H1 (cell line): ENCODE data around the gene VPS9D1. TPM values are rescaled to one million over a fixed set of nuclear protein-coding genes. Genes with fewer than 3 reads are reported as not detected.

ENCODE experiments used
- CTCF ChIA-PET: fragments of 300-600 bp; sonication (Branson Sonifier 250); formaldehyde crosslinking; loops from one replicate; lab custom pipeline; 2021; ENCODE audit not compliant: partially characterized antibody; lab: Charles Lee
- POLR2A ChIA-PET: fragments of 300-600 bp; sonication (Branson Sonifier 250); formaldehyde crosslinking; loops from one replicate; lab custom pipeline; 2021; ENCODE audit warnings: inconsistent platforms; ENCODE audit not compliant: partially characterized antibody; lab: Charles Lee
- DNase-seq, 2 experiments: peaks; one replicate each; pipeline versions ENCODE4 v3.0.0 to v3.0.0-alpha.2; 2010 to 2022; ENCODE audit warnings: low spot score in 2 of 2, low read depth in 1 of 2, mixed read lengths in 1 of 2
- FAIRE-seq: peaks from 2 replicates; lab custom pipeline; 2011; peaks lifted over from hg19 to GRCh38; lab: Jason Lieb, UNC
- H2AFZ ChIP-seq: 2 replicates; pipeline ENCODE4 v1.8.1; 2012; ENCODE audit warnings: low read length, inconsistent platforms
- H2AK5ac ChIP-seq: 2 replicates; pipeline ENCODE4 v1.6.1; 2013; ENCODE audit warnings: low read depth, low read length
- H2BK120ac ChIP-seq: replicated peaks from 2 replicates; pipeline ENCODE3; 2013; ENCODE audit warnings: low read depth, low read length, inconsistent platforms
- H2BK12ac ChIP-seq: 2 replicates; pipeline ENCODE4 v1.6.1; 2013; ENCODE audit warnings: low read depth, low read length
- H2BK15ac ChIP-seq: 2 replicates; pipeline ENCODE4 v1.6.1; 2013; ENCODE audit warnings: low read length
- H2BK20ac ChIP-seq: 2 replicates; pipeline ENCODE4 v1.6.1; 2013; ENCODE audit warnings: low read length
- H2BK5ac ChIP-seq: 2 replicates; pipeline ENCODE4 v1.6.1; 2013; ENCODE audit warnings: low read depth, low read length
- H3K14ac ChIP-seq: 2 replicates; pipeline ENCODE4 v1.6.1; 2013; ENCODE audit warnings: inconsistent platforms; ENCODE audit not compliant: insufficient read length
- H3K18ac ChIP-seq: 2 replicates; pipeline ENCODE4 v1.6.1; 2013; ENCODE audit warnings: low read length; ENCODE audit errors: extremely low read depth
- H3K23ac ChIP-seq: 2 replicates; pipeline ENCODE4 v1.6.1; 2013; ENCODE audit warnings: inconsistent platforms; ENCODE audit not compliant: insufficient read length
- H3K23me2 ChIP-seq: 2 replicates; pipeline ENCODE4 v1.6.1; 2013; ENCODE audit warnings: low read depth, low read length
- H3K27ac ChIP-seq: 2 replicates; pipeline ENCODE4 v1.6.1; 2011; ENCODE audit warnings: low read depth, low read length, inconsistent platforms
- H3K27me3 ChIP-seq, 4 experiments: replicated peaks in 1 of 4; 1 replicate in 1 of 4; 2 replicates in 3 of 4; pipeline versions ENCODE4 v1.6.1 to v1.8.1; 2011 to 2013; ENCODE audit warnings: low read length in 3 of 4, mild to moderate bottlenecking in 3 of 4, inconsistent platforms in 2 of 4, mixed read lengths in 2 of 4, moderate library complexity in 1 of 4; ENCODE audit not compliant: control insufficient read depth in 3 of 4, insufficient read depth in 3 of 4; ENCODE audit errors: extremely low read depth in 1 of 4
- H3K36me3 ChIP-seq, 4 experiments: 2 replicates each; pipeline versions ENCODE4 v1.6.1 to v1.8.1; 2011 to 2013; ENCODE audit warnings: mild to moderate bottlenecking in 4 of 4, low read length in 3 of 4, moderate library complexity in 2 of 4, control low read depth in 1 of 4, inconsistent platforms in 1 of 4; ENCODE audit not compliant: insufficient read depth in 4 of 4, control insufficient read depth in 2 of 4
- H3K4ac ChIP-seq: replicated peaks from 2 replicates; pipeline ENCODE3; 2013; ENCODE audit warnings: low read length, low read depth, mixed read lengths, inconsistent platforms; ENCODE audit not compliant: insufficient read length
- H3K4me1 ChIP-seq, 4 experiments: replicated peaks in 1 of 4; 1 replicate in 1 of 4; 2 replicates in 3 of 4; pipeline versions ENCODE4 v1.6.1 to v1.8.1; 2011 to 2013; ENCODE audit warnings: low read length in 3 of 4, inconsistent platforms in 2 of 4, mixed read lengths in 1 of 4; ENCODE audit not compliant: insufficient read depth in 4 of 4, control insufficient read depth in 3 of 4
- H3K4me2 ChIP-seq, 2 experiments: 2 replicates each; pipeline versions ENCODE4 v1.6.1 to v1.8.1; 2011 to 2013; ENCODE audit warnings: low read depth in 2 of 2, low read length in 2 of 2, control low read depth in 1 of 2, inconsistent platforms in 1 of 2, mild to moderate bottlenecking in 1 of 2; ENCODE audit not compliant: insufficient read depth in 1 of 2
- H3K4me3 ChIP-seq, 4 experiments: fragments of 200-600, 300-600 bp in 1 of 4; sonication (generic), shearing (Covaris generic), sonication (Bioruptor Twin) in 1 of 4; 2 replicates each; pipeline versions ENCODE4 v1.5.1 to v1.8.1; 2011 to 2016; ENCODE audit warnings: low read length in 4 of 4, low read depth in 3 of 4, control low read depth in 2 of 4, inconsistent platforms in 2 of 4, mild to moderate bottlenecking in 2 of 4, mixed read lengths in 1 of 4, moderate library complexity in 1 of 4; ENCODE audit not compliant: insufficient read depth in 2 of 4; ENCODE audit errors: extremely low read depth in 1 of 4
- H3K56ac ChIP-seq: replicated peaks from 2 replicates; pipeline ENCODE3; 2013; ENCODE audit warnings: low read depth, mild to moderate bottlenecking, mixed read lengths, low read length, inconsistent platforms; ENCODE audit not compliant: insufficient read length
- H3K79me1 ChIP-seq: 2 replicates; pipeline ENCODE4 v1.6.1; 2013; ENCODE audit warnings: low read depth, low read length, control low read depth
- H3K79me2 ChIP-seq, 2 experiments: 2 replicates each; pipeline versions ENCODE4 v1.6.1 to v1.8.1; 2012 to 2013; ENCODE audit warnings: low read length in 2 of 2, mild to moderate bottlenecking in 2 of 2, inconsistent platforms in 1 of 2; ENCODE audit not compliant: insufficient read depth in 2 of 2, control insufficient read depth in 1 of 2
- H3K9ac ChIP-seq, 4 experiments: replicated peaks in 1 of 4; 1 replicate in 1 of 4; 2 replicates in 3 of 4; pipeline versions ENCODE4 v1.6.1 to v1.8.1; 2011 to 2013; ENCODE audit warnings: low read depth in 3 of 4, low read length in 3 of 4, control low read depth in 2 of 4, mild to moderate bottlenecking in 2 of 4, moderate library complexity in 2 of 4, inconsistent platforms in 1 of 4; ENCODE audit errors: extremely low read depth in 1 of 4
- H3K9me3 ChIP-seq, 2 experiments: 2 replicates each; pipeline versions ENCODE4 v1.6.1 to v1.8.1; 2012 to 2013; ENCODE audit warnings: mild to moderate bottlenecking in 2 of 2, moderate library complexity in 2 of 2, control low read depth in 1 of 2, inconsistent platforms in 1 of 2, low read depth in 1 of 2, low read length in 1 of 2, mixed read lengths in 1 of 2; ENCODE audit not compliant: insufficient read depth in 2 of 2
- H4K20me1 ChIP-seq, 2 experiments: replicated peaks in 1 of 2; 2 replicates each; pipeline versions ENCODE3 to v1.8.1; 2011 to 2013; ENCODE audit warnings: inconsistent platforms in 2 of 2, low read length in 2 of 2, mild to moderate bottlenecking in 1 of 2; ENCODE audit not compliant: insufficient read depth in 2 of 2, control insufficient read depth in 1 of 2
- H4K5ac ChIP-seq: 2 replicates; pipeline ENCODE4 v1.6.1; 2013; ENCODE audit warnings: low read length, low read depth, mixed read lengths, inconsistent platforms; ENCODE audit not compliant: insufficient read length
- H4K8ac ChIP-seq: 2 replicates; pipeline ENCODE4 v1.8.0; 2013; ENCODE audit warnings: mild to moderate bottlenecking, moderate library complexity, low read length, inconsistent platforms; ENCODE audit not compliant: insufficient read depth; ENCODE audit errors: extremely low read depth
- H4K91ac ChIP-seq: replicated peaks from 2 replicates; pipeline ENCODE3; 2013; ENCODE audit warnings: low read length, mixed read lengths, inconsistent platforms; ENCODE audit not compliant: insufficient read length
- ASH2L ChIP-seq: fragments of 200-600, 300-600 bp; sonication (generic); IDR thresholded peaks from one replicate; pipeline ENCODE4 v1.7.1; 2017; ENCODE audit warnings: low read length
- CBX8 ChIP-seq: fragments of 300-800, 300-1000 bp; sonication (generic); IDR thresholded peaks from 2 replicates; pipeline ENCODE4 v1.7.1; 2016; ENCODE audit warnings: low read depth, low read length, borderline replicate concordance
- CEBPB ChIP-seq: IDR thresholded peaks from 2 replicates; pipeline ENCODE4 v1.6.1; 2012; ENCODE audit warnings: low read depth, low read length
- EZH2 ChIP-seq: fragments of 200-600 bp; sonication (generic); IDR thresholded peaks from 2 replicates; pipeline ENCODE4 v1.7.1; 2012; ENCODE audit warnings: low read depth, mild to moderate bottlenecking, moderate library complexity, low read length, inconsistent platforms; ENCODE audit not compliant: severe bottlenecking
- FOSL1 ChIP-seq: IDR thresholded peaks from 2 replicates; pipeline ENCODE4 v1.6.1; 2011; ENCODE audit warnings: mild to moderate bottlenecking, low read depth, low read length, moderate library complexity; ENCODE audit not compliant: insufficient read depth
- HDAC2 ChIP-seq, 2 experiments: fragments of 300-600 bp in 1 of 2; sonication (generic) in 1 of 2; IDR thresholded peaks; 2 replicates each; pipeline ENCODE4 v1.6.1; 2011 to 2012; ENCODE audit warnings: low read depth in 2 of 2, low read length in 2 of 2, mild to moderate bottlenecking in 2 of 2, moderate library complexity in 2 of 2, borderline replicate concordance in 1 of 2, inconsistent platforms in 1 of 2
- KDM1A ChIP-seq: fragments of 200-600, 300-600 bp; sonication (generic); IDR thresholded peaks from 2 replicates; pipeline ENCODE4 v1.7.1; 2016; ENCODE audit warnings: mild to moderate bottlenecking, low read length, borderline replicate concordance
- TBP ChIP-seq: IDR thresholded peaks from 2 replicates; pipeline ENCODE4 v1.6.1; 2011; ENCODE audit warnings: low read depth, low read length, improper control_type of control experiment
- ZNF274 ChIP-seq: IDR thresholded peaks from 2 replicates; pipeline ENCODE4 v1.7.0; 2012; ENCODE audit warnings: low read length, borderline replicate concordance; ENCODE audit errors: extremely low read depth
- WGBS, 2 experiments: shearing (Covaris generic) in 1 of 2; methylation state at CpG; one replicate each; pipeline versions ENCODE4 v1.1.6 to v1.1.7; 2013 to 2015; ENCODE audit warnings: low lambda C conversion rate in 2 of 2, mixed read lengths in 2 of 2, inconsistent platforms in 1 of 2, low coverage in 1 of 2, missing lambda C conversion rate in 1 of 2; ENCODE audit not compliant: insufficient replicate concordance in 2 of 2, insufficient coverage in 1 of 2, insufficient read length in 1 of 2; ENCODE audit errors: extremely low coverage in 1 of 2, missing lambda C conversion rate in 1 of 2; 5-methylcytosine and 5-hydroxymethylcytosine counted together
- polyA plus RNA-seq, 7 experiments: library from polyadenylated mRNA; depleted of rRNA in 3 of 7; stranded (reverse) in 5 of 7; unstranded in 2 of 7; fragments of >200 nt in 5 of 7; fragments of 200-250 nt in 2 of 7; gene quantifications; 1 replicate in 5 of 7; 2 replicates in 1 of 7; 4 replicates in 1 of 7; pipeline versions ENCODE4 v1.2.1 to v1.2.3, GENCODE V29; 2011 to 2013; ENCODE audit warnings: missing spikeins in 2 of 7, mixed read lengths in 2 of 7
- total RNA-seq: library from RNA; stranded (reverse); fragmentation: NEBNext Ultra II Directional; extraction: Animal tissue kit (Norgen Biotek cat#: 25700); gene quantifications from 2 replicates; pipeline ENCODE4 v1.2.1, GENCODE V29; 2021

Gene VPS9D1
- total and polyA plus RNA-seq, 2 of the 8 experiments (the other 6 are each of a cell fraction or from before 2014, with no cell fraction given) = 2.9 to 5.4 TPM

- Histone ChIP-seq H3K4ac (no peak overlapping the region), H4K8ac (no peak overlapping the region), H3K23me2 (no peaks in the 10 kb centered on the region), H3K79me2 (no peaks in the 10 kb centered on the region), H2BK5ac (no peak overlapping the region; the same call in 1 of the 2 replicates), H3K9me3 (no peaks in the 10 kb centered on the region), H2BK120ac (no peak overlapping the region), H3K36me3 (peaks cover 5 to 20% (median 13%) of the 10 kb centered on the region in 4 experiments; a peak in 7 of 8 replicates), H3K23ac (no peak overlapping the region), H2AFZ (no peak overlapping the region), H4K91ac (no peak overlapping the region), H3K79me1 (no peaks in the 10 kb centered on the region), H3K18ac (no peak overlapping the region), H3K27ac (no peak overlapping the region), H3K9ac (no peak overlapping the region), H4K5ac (no peak overlapping the region), H3K4me3 (no peak overlapping the region), H4K20me1 (peaks cover under 1 to 8% of the 10 kb centered on the region in 2 experiments), H2AK5ac (no peak overlapping the region), H2BK12ac (no peak overlapping the region), H2BK20ac (no peak overlapping the region), H3K14ac (no peak overlapping the region), H3K56ac (no peak overlapping the region), H2BK15ac (no peak overlapping the region), H3K4me2 (no peak overlapping the region), H3K27me3 (no peaks in the 10 kb centered on the region), H3K4me1 (peaks cover 0 to 6% (median 1%) of the 10 kb centered on the region in 4 experiments; a peak in 4 of 7 replicates)
- TF ChIP-seq FOSL1 = no peak
- no peak for TF ChIP-seq HDAC2 (IDR thresholded peaks at IDR 0.05; ENCODE audit: borderline replicate concordance in 1 of 2, low read depth in 2 of 2, low read length in 2 of 2)
- TF ChIP-seq KDM1A = no peak
- no peak for TF ChIP-seq CEBPB
- TF ChIP-seq ASH2L = no peak
- no peak for TF ChIP-seq EZH2
- TF ChIP-seq TBP = no peak
- TF ChIP-seq CBX8 = no peak
- TF ChIP-seq ZNF274 = no peak
- DNase-seq (no peak), FAIRE-seq (no peak)
- WGBS, 2 experiments = 70% methylated on average over 5 of the region's 9 CpGs; no CpG with 5 or more reads in 1 of the 2 experiments
- ChIA-PET CTCF (interaction anchor here (1.0 to 1.1 kb wide), 5 partner anchors 8 to 29 kb away, joined by 3 to 5 read pairs (median 3); no protein-coding TSS in a partner anchor), POLR2A (interaction anchor here (1.1 to 16.1 kb wide), 7 partner anchors 9 to 26 kb away, joined by 3 to 193 read pairs (median 4); partner anchors contain the start of gene VPS9D1)
Observed at GRCh38 chr16:89732918-89733242, 12.2 kb upstream of the VPS9D1 start.
